Esophagus squamous epithelium (tissue), 5 donors: ENCODE measurements around the gene TEP1. TPM values are rescaled to one million over a fixed set of nuclear protein-coding genes. Genes with fewer than 3 reads are reported as not detected.
"Not testable (repeated sequence)": the region's sequence is repeated elsewhere in the genome, so short reads cannot be mapped to it uniquely, and the experiment has no call there.

Experiments
- DNase-seq: peaks from one replicate; lab custom pipeline; 2025; lab: John Stamatoyannopoulos, UW
- H3K27ac ChIP-seq, 4 donors: fragments of 200-600 bp; sonication (generic); one replicate each; pipeline ENCODE4 v1.5.1; 2016 to 2019; ENCODE audit warnings: mild to moderate bottlenecking in 1 of 4
- H3K27me3 ChIP-seq, 4 donors: fragments of 200-600 bp; sonication (generic); 1 replicate in 3 of 4; 2 replicates in 1 of 4; pipeline versions ENCODE4 v1.5.1 to v1.6.0; 2017 to 2021; ENCODE audit warnings: antibody characterized with exemption in 1 of 4
- H3K36me3 ChIP-seq, 3 donors: fragments of 200-600 bp; sonication (generic); one replicate each; pipeline ENCODE4 v1.5.1; 2016 to 2019
- H3K4me1 ChIP-seq, 3 donors: fragments of 200-600 bp; sonication (generic); one replicate each; pipeline ENCODE4 v1.5.1; 2017 to 2019
- H3K4me3 ChIP-seq, 4 donors: fragments of 200-600 bp; sonication (generic); 1 replicate in 3 of 4; 2 replicates in 1 of 4; pipeline ENCODE4 v1.5.1; 2016 to 2019; ENCODE audit warnings: mild to moderate bottlenecking in 2 of 4, moderate library complexity in 1 of 4
- H3K9me3 ChIP-seq, 3 donors: fragments of 200-600 bp; sonication (generic); one replicate each; pipeline ENCODE4 v1.5.1; 2016 to 2019
- POLR2A ChIP-seq, 4 donors: fragments of 450-650 bp; IDR thresholded peaks; one replicate each; pipeline ENCODE4 v1.6.1; 2017; ENCODE audit warnings: antibody characterized with exemption in 4 of 4, mild to moderate bottlenecking in 4 of 4, moderate library complexity in 3 of 4
- WGBS, 2 donors: methylation state at CpG; one replicate each; pipeline ENCODE4 v1.1.5; 2018; 5-methylcytosine and 5-hydroxymethylcytosine counted together
- intact Hi-C: fragments of 100-400 bp; cut with DNase I; formaldehyde crosslinking; loops from one replicate; pipeline ENCODE4 v1.15.0; 2022
- total RNA-seq, 4 donors: library from RNA; depleted of rRNA; stranded (reverse); fragments of >200 nt; gene quantifications; one replicate each; pipeline ENCODE4 v1.1.0, GENCODE V29; 2016
- TF ChIP-seq, protein P1 (sequence below), 6 experiments: fragments of 450-650 bp in 4 of 6; fragments of 200-600 bp in 2 of 6; sonication (generic) in 2 of 6; IDR thresholded peaks; one replicate each; pipeline ENCODE4 v1.5.1; 2016 to 2019; ENCODE audit warnings: antibody characterized with exemption in 6 of 6, mild to moderate bottlenecking in 4 of 6, moderate library complexity in 4 of 6
- donor health status: DM: yes; HTN: yes; CAD: no.

Gene TEP1
- total RNA-seq, 4 donors from 2014 or later = 13.4 to 16.6 (median 14.7) TPM

DNA sequence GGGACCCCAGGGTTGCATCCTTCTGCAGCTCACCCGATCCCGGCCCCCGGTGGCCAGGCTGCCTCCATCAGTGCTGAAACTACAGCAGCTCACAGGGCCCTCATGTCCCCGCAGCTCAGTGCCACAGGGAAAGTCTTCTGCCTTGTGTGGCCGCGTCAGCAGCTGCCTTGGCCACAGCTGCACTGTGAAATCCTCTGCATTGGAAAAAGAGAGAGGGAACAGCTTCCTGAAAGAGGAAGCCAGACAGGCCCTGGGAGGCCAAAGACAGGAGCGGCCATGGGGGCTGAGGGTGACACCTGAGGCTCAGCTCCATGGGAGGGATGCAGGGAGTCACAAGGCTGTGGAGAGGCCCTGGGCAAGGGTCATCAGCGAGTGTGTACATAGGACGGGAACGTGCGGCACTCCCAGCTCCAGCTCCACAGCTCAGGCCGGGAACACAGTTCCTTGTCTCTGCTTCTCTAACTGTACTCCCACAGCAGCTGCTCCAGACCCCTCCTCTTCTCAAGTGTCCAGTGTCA is 37.2 kb downstream of the TEP1 start:
- WGBS, 2 donors = 82 to 86% methylated on average over 8 to 9 of the region's 12 CpGs
- H3K36me3 ChIP-seq = peaks cover 24 to 100% (median 78%) of the 10 kb centered on the region in 3 donors
- TF ChIP-seq, protein P1, sequence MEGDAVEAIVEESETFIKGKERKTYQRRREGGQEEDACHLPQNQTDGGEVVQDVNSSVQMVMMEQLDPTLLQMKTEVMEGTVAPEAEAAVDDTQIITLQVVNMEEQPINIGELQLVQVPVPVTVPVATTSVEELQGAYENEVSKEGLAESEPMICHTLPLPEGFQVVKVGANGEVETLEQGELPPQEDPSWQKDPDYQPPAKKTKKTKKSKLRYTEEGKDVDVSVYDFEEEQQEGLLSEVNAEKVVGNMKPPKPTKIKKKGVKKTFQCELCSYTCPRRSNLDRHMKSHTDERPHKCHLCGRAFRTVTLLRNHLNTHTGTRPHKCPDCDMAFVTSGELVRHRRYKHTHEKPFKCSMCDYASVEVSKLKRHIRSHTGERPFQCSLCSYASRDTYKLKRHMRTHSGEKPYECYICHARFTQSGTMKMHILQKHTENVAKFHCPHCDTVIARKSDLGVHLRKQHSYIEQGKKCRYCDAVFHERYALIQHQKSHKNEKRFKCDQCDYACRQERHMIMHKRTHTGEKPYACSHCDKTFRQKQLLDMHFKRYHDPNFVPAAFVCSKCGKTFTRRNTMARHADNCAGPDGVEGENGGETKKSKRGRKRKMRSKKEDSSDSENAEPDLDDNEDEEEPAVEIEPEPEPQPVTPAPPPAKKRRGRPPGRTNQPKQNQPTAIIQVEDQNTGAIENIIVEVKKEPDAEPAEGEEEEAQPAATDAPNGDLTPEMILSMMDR (IDR thresholded peaks at IDR 0.05) = no peak
- TF ChIP-seq POLR2A (IDR thresholded peaks at IDR 0.05) = no peak
- H3K27me3 ChIP-seq = no peaks in the 10 kb centered on the region
- H3K9me3 ChIP-seq = no peaks in the 10 kb centered on the region
- no peak overlapping the region for H3K4me3 ChIP-seq
- H3K4me1 ChIP-seq = no peaks in the 10 kb centered on the region
- no peak for DNase-seq
- intact Hi-C loops = no loop called here
- H3K27ac ChIP-seq = no peak overlapping the region

DNA sequence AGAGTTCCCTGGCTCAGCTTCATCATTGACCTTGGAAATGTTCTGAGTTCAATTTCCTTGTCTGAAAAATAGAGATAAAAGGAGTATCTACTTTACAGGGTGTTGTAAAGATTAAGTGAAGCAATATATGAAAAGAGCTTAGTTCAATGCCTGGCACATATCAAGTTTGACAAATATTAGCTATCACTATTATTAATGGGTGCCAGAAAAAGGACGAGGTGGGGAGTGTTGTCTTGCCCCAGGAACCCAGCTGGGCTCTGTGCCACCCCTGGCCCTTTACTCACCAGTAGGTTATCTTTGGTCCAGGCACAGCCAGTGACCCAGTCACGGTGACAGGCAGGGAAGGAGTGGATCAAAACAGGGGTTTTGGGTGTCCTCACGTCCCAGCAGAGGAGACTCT is 37.8 kb downstream of the TEP1 start:
- Histone ChIP-seq H3K4me3 (no peak overlapping the region), H3K4me1 (no peaks in the 10 kb centered on the region), H3K27me3 (no peaks in the 10 kb centered on the region), H3K36me3 (peaks cover 18 to 100% (median 80%) of the 10 kb centered on the region in 3 donors), H3K9me3 (no peaks in the 10 kb centered on the region), H3K27ac (no peak overlapping the region)
- no peak for DNase-seq
- 74 to 91% methylated on average over 3 of the region's 3 CpGs for WGBS, 2 donors
- intact Hi-C loops = no loop called here
- TF ChIP-seq POLR2A (IDR thresholded peaks at IDR 0.05) = no peak
- TF ChIP-seq, protein P1 (IDR thresholded peaks at IDR 0.05) = no peak

- no peak for DNase-seq
- Histone ChIP-seq H3K27me3 (no peaks in the 10 kb centered on the region), H3K27ac (no peak overlapping the region), H3K4me3 (no peak overlapping the region), H3K9me3 (no peaks in the 10 kb centered on the region), H3K4me1 (no peaks in the 10 kb centered on the region), H3K36me3 (peaks cover 11 to 100% (median 83%) of the 10 kb centered on the region in 3 donors)
- TF ChIP-seq POLR2A (IDR thresholded peaks at IDR 0.05) = no peak
- TF ChIP-seq, protein P1 (IDR thresholded peaks at IDR 0.05) = no peak
- intact Hi-C loops = no loop called here
- WGBS, 2 donors = 87 to 88% methylated on average over 2 to 5 of the region's 5 CpGs
Observed at GRCh38 chr14:20372796-20373195, 40.5 kb downstream of the TEP1 start.

DNA sequence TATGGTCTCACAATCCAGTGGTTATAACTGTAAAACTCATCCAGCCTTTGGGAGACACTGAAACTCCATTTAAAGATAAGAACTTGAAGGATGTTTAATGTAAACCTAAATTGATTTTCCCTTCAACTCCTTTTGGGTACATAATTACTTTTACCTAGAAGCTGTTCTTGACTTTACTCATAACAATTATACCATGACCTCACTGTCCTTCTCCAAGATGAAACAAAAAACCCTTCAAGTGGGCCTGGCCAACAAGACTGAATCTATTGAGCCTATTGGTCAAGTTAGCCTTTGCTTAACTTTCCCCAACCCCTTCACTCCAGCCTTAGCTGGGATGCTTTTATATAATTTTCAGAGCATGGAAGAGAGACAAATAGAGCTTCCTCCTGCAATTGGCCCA is 47.4 kb downstream of the TEP1 start:
- DNase-seq = no peak
- H3K27me3 ChIP-seq = no peaks in the 10 kb centered on the region
- no peak for TF ChIP-seq POLR2A (IDR thresholded peaks at IDR 0.05)
- TF ChIP-seq, protein P1 (IDR thresholded peaks at IDR 0.05) = no peak
- no peak overlapping the region for H3K27ac ChIP-seq
- H3K4me1 ChIP-seq = no peaks in the 10 kb centered on the region
- H3K4me3 ChIP-seq = no peak overlapping the region
- no peaks in the 10 kb centered on the region for H3K9me3 ChIP-seq
- H3K36me3 ChIP-seq = peaks cover 5 to 91% (median 44%) of the 10 kb centered on the region in 3 donors
- intact Hi-C loops = no loop called here

DNA sequence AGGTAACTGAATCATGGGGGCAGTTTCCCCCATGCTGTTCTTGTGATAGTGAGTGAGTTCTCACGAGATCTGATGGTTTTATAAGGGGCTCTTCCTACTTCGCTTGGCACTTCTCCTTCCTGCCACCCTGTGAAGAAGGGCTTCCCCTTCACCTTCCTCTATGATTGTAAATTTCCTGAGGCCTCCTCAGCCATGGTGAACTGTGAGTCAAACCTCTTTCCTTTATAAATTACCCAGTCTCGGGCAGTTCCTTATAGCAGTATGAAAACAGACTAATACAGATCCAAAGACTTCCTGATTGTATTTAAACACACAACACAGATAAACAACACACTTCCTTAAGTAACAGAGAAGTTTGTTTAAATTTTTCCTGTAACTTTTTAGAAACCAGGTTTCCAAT is 54.8 kb downstream of the TEP1 start:
- H3K27ac ChIP-seq, H3K4me3 ChIP-seq, H3K4me1 ChIP-seq, H3K27me3 ChIP-seq, intact Hi-C loops, DNase-seq, H3K9me3 ChIP-seq: not testable (repeated sequence)
- 51 to 64% methylated on average over 3 of the region's 3 CpGs for WGBS, 2 donors
- H3K36me3 ChIP-seq = peaks cover 0 to 87% (median 34%) of the 10 kb centered on the region in 3 donors

DNA sequence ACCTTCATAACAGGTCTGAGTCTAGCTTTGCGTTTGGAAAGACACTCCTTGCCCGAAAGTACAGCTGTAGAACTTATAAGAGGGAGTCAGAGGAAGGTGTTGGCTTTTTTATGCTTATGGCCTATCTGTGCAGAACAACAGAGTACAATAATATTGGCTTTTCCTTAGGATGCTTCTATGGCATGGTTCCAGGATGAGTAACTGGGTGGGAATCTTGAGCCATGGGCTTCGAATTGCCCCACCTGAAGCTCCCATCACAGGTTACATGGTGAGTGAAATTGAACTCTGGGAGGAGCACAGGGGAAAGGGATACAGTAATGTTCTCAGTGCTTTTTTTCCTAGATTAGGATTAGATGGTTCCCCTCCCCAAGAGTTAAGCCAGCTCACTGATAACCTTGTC is 56.9 kb downstream of the TEP1 start:
- no peaks in the 10 kb centered on the region for H3K9me3 ChIP-seq
- no peak overlapping the region for H3K27ac ChIP-seq
- TF ChIP-seq POLR2A (IDR thresholded peaks at IDR 0.05) = no peak
- TF ChIP-seq, protein P1 (IDR thresholded peaks at IDR 0.05) = no peak
- H3K36me3 ChIP-seq = peaks cover 0 to 91% (median 34%) of the 10 kb centered on the region in 3 donors
- intact Hi-C loops = no loop called here
- no peak for DNase-seq
- H3K4me1 ChIP-seq = no peaks in the 10 kb centered on the region
- no peak overlapping the region for H3K4me3 ChIP-seq
- no peaks in the 10 kb centered on the region for H3K27me3 ChIP-seq
- 73 to 77% methylated on average over 3 of the region's 3 CpGs for WGBS, 2 donors
